Endothelial cell of umbilical vein (primary cell): ENCODE data around the gene MTG2.

ENCODE experiments used
- CTCF ChIP-seq, 2 donors: IDR thresholded peaks; 1 replicate in 1 of 2; 2 replicates in 1 of 2; pipeline ENCODE4 v1.5.1; 2011; ENCODE audit warnings: low read length in 2 of 2, mild to moderate bottlenecking in 2 of 2, moderate library complexity in 2 of 2, control low read depth in 1 of 2, inconsistent platforms in 1 of 2, low read depth in 1 of 2; ENCODE audit not compliant: insufficient read depth in 1 of 2; ENCODE audit errors: extremely low read depth in 1 of 2
- EZH2 ChIP-seq: IDR thresholded peaks from 2 replicates; pipeline ENCODE4 v1.6.1; 2012; ENCODE audit warnings: borderline replicate concordance, low read depth, mild to moderate bottlenecking, moderate library complexity, low read length, inconsistent platforms; ENCODE audit not compliant: severe bottlenecking
- POLR2A ChIP-seq: IDR thresholded peaks from 2 replicates; pipeline ENCODE4 v1.6.1; 2012; ENCODE audit warnings: low read depth, mild to moderate bottlenecking, control low read depth, low read length

GRCh38 chr20:62236200-62236599, 53.4 kb downstream of the MTG2 start:
- TF ChIP-seq CTCF (IDR thresholded peaks at IDR 0.05; ENCODE audit: extremely low read depth in 1 of 2, insufficient read depth in 1 of 2, low read depth in 1 of 2, low read length in 2 of 2): no peak
- no peak for TF ChIP-seq EZH2
- TF ChIP-seq POLR2A: no peak
